Smooth muscle cell (in vitro differentiated cells): Measurements from ENCODE around the gene CXCR6. TPM values are rescaled to one million over a fixed set of nuclear protein-coding genes. Genes with fewer than 3 reads are reported as not detected.

Source experiments
- DNase-seq: peaks from one replicate; lab custom pipeline; 2025; ENCODE audit not compliant: unreplicated experiment; lab: John Stamatoyannopoulos, UW
- H2AFZ ChIP-seq: fragments of 200-600 bp; sonication (generic); 2 replicates; pipeline ENCODE4 v1.6.0; 2016; ENCODE audit warnings: antibody characterized with exemption, low read depth, mild to moderate bottlenecking
- H3F3A ChIP-seq: fragments of 200-600 bp; sonication (generic); 2 replicates; pipeline ENCODE4 v1.6.0; 2017; ENCODE audit warnings: antibody characterized with exemption, low read depth
- H3K27ac ChIP-seq: fragments of 200-600 bp; sonication (generic); 2 replicates; pipeline ENCODE4 v1.5.1; 2016; ENCODE audit warnings: low read depth, mild to moderate bottlenecking
- H3K27me3 ChIP-seq: fragments of 200-600 bp; sonication (generic); 2 replicates; pipeline ENCODE4 v1.6.1; 2016; ENCODE audit warnings: low read depth, mild to moderate bottlenecking
- H3K36me3 ChIP-seq: fragments of 200-600 bp; sonication (generic); 2 replicates; pipeline ENCODE4 v1.5.1; 2016; ENCODE audit warnings: low read depth
- H3K4me1 ChIP-seq: fragments of 200-600 bp; sonication (generic); 2 replicates; pipeline ENCODE4 v1.5.1; 2016; ENCODE audit warnings: low read depth
- H3K4me2 ChIP-seq: fragments of 200-600 bp; sonication (generic); 2 replicates; pipeline ENCODE4 v1.6.0; 2016; ENCODE audit warnings: mild to moderate bottlenecking
- H3K4me3 ChIP-seq: fragments of 200-600 bp; sonication (generic); 2 replicates; pipeline ENCODE4 v1.5.1; 2016; ENCODE audit warnings: mild to moderate bottlenecking
- H3K79me2 ChIP-seq: fragments of 200-600 bp; sonication (generic); 2 replicates; pipeline ENCODE4 v1.6.0; 2016; ENCODE audit warnings: low read depth, mild to moderate bottlenecking
- H3K9ac ChIP-seq: fragments of 200-600 bp; sonication (generic); 2 replicates; pipeline ENCODE4 v1.6.0; 2016; ENCODE audit warnings: low read depth
- H3K9me3 ChIP-seq: fragments of 200-600 bp; sonication (generic); replicated peaks from 2 replicates; pipeline ENCODE4 v1.5.1; 2016; ENCODE audit warnings: low read depth
- H4K20me1 ChIP-seq: fragments of 200-600 bp; sonication (generic); 2 replicates; pipeline ENCODE4 v1.6.0; 2016; ENCODE audit warnings: low read depth
- CTCF ChIP-seq: fragments of 200-600 bp; sonication (generic); IDR thresholded peaks from 2 replicates; pipeline ENCODE4 v1.5.1; 2017; ENCODE audit warnings: borderline replicate concordance, mild to moderate bottlenecking, antibody characterized with exemption; ENCODE audit not compliant: insufficient read depth, poor library complexity, severe bottlenecking
- WGBS: methylation state at CpG from one replicate; pipeline ENCODE4 v1.1.7; 2016; ENCODE audit warnings: low lambda C conversion rate; 5-methylcytosine and 5-hydroxymethylcytosine counted together
- polyA plus RNA-seq: library from polyadenylated mRNA; unstranded; fragments of >200 nt; fragmentation: Nextera tagmentation; extraction: Ambion mirVana; gene quantifications from 2 replicates; pipeline ENCODE4 v1.2.1, GENCODE V29; 2016
- total RNA-seq: library from RNA; depleted of rRNA; stranded (reverse); fragments of >200 nt; gene quantifications from 2 replicates; pipeline ENCODE4 v1.2.3, GENCODE V29; 2014

Gene CXCR6
- total and polyA plus RNA-seq, 2 experiments from 2014 or later, result 0.19 to 0.81 TPM

- Histone ChIP-seq H3K36me3 (no peaks in the 10 kb centered on the region), H3K4me1 (no peaks in the 10 kb centered on the region), H3K79me2 (no peaks in the 10 kb centered on the region), H3K27me3 (no peaks in the 10 kb centered on the region), H3F3A (no peaks in the 10 kb centered on the region), H2AFZ (no peak overlapping the region), H4K20me1 (no peaks in the 10 kb centered on the region), H3K9me3 (no peaks in the 10 kb centered on the region), H3K27ac (no peak overlapping the region), H3K4me3 (no peak overlapping the region), H3K9ac (no peak overlapping the region), H3K4me2 (no peak overlapping the region)
- DNase-seq, result no peak
- WGBS, result 81% methylated on average over 6 of the region's 6 CpGs
- no peak for TF ChIP-seq CTCF
These were observed 11.8 kb upstream of the CXCR6 start for GRCh38 chr3:45931496-45931895.

GRCh38 chr3:45932112-45932511 is 11.2 kb upstream of the CXCR6 start:
- Histone ChIP-seq H3K79me2 (no peaks in the 10 kb centered on the region), H2AFZ (no peak overlapping the region), H3K4me3 (no peak overlapping the region), H3K9me3 (no peaks in the 10 kb centered on the region), H3K27ac (no peak overlapping the region), H3F3A (no peaks in the 10 kb centered on the region), H3K4me1 (no peaks in the 10 kb centered on the region), H3K36me3 (no peaks in the 10 kb centered on the region), H4K20me1 (no peaks in the 10 kb centered on the region), H3K4me2 (no peak overlapping the region), H3K9ac (no peak overlapping the region), H3K27me3 (no peaks in the 10 kb centered on the region)
- TF ChIP-seq CTCF, result no peak
- no peak for DNase-seq
- 96% methylated on average over 4 of the region's 4 CpGs for WGBS

GRCh38 chr3:45933591-45933990 is 9.7 kb upstream of the CXCR6 start:
- Histone ChIP-seq H4K20me1 (no peaks in the 10 kb centered on the region), H3K79me2 (no peaks in the 10 kb centered on the region), H3K27ac (no peak overlapping the region), H3K4me3 (no peak overlapping the region), H3K9ac (no peak overlapping the region), H3K9me3 (no peaks in the 10 kb centered on the region), H2AFZ (no peak overlapping the region), H3K36me3 (no peaks in the 10 kb centered on the region), H3K27me3 (no peaks in the 10 kb centered on the region), H3F3A (no peaks in the 10 kb centered on the region), H3K4me2 (no peak overlapping the region), H3K4me1 (no peaks in the 10 kb centered on the region)
- no peak for TF ChIP-seq CTCF
- DNase-seq, result no peak
- 13% methylated on average over 4 of the region's 4 CpGs for WGBS

GRCh38 chr3:45936261-45936660 is 7.0 kb upstream of the CXCR6 start:
- Histone ChIP-seq H3K4me1 (no peaks in the 10 kb centered on the region), H3K4me3 (no peak overlapping the region), H3K9me3 (no peaks in the 10 kb centered on the region), H4K20me1 (no peaks in the 10 kb centered on the region), H3K4me2 (no peak overlapping the region), H3K9ac (no peak overlapping the region), H3K27me3 (no peaks in the 10 kb centered on the region), H3K79me2 (no peaks in the 10 kb centered on the region), H3K27ac (no peak overlapping the region), H2AFZ (no peak overlapping the region), H3K36me3 (no peaks in the 10 kb centered on the region), H3F3A (peaks cover 7% of the 10 kb centered on the region)
- 92% methylated on average over 9 of the region's 9 CpGs for WGBS
- no peak for DNase-seq
- no peak for TF ChIP-seq CTCF
